Esophagus muscularis mucosa (tissue), 3 donors: Measurements from ENCODE around the gene TRRAP.

Experiments used
- CTCF ChIP-seq, 3 experiments: fragments of 200-600 bp in 2 of 3; fragments of 450-650 bp in 1 of 3; sonication (generic) in 2 of 3; IDR thresholded peaks; one replicate each; pipeline ENCODE4 v1.5.1; 2017 to 2019; ENCODE audit warnings: antibody characterized with exemption in 3 of 3, mild to moderate bottlenecking in 2 of 3, moderate library complexity in 1 of 3
- POLR2A ChIP-seq: fragments of 450-650 bp; IDR thresholded peaks from one replicate; pipeline ENCODE4 v1.6.1; 2017; ENCODE audit warnings: antibody characterized with exemption, moderate library complexity, mild to moderate bottlenecking, low read depth

DNA sequence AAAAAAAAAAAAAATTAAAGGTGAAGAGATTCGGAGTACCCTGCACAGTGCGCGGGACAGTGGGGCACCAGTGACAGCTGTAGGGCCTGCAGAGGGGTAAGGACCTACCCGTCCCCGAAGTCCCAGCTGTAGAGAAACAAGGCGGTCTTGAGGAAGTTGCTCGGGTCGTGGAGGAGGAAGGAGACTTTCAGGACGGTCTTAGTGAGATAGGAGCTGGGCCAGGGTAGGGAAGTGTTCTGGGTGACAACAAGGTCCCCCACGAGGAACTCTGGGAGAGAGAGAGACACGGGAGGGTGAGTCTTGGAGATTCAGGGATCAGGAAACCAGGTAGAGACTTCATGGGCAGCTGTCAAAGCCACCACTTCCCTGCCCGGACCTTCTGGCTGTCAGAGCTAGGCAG lies 18.3 kb upstream of the TRRAP start:
- TF ChIP-seq POLR2A (no peak), CTCF (IDR thresholded peaks at IDR 0.05) (no peak)
